Suppressor macrophage treated with lipopolysaccharide for 1 hour (primary cell): ENCODE results near the gene MEGF8.

Experiments used
- DNase-seq, 3 donors: peaks; one replicate each; pipeline ENCODE4 v3.0.0-alpha.2; 2020 to 2022

Gene MEGF8

GRCh38 chr19:42388851-42389489 lies 63.5 kb downstream of the MEGF8 start:
- no peak for DNase-seq

- no peak for DNase-seq
These were observed 64.5 kb downstream of the MEGF8 start, which contains the start of gene CNFN for GRCh38 chr19:42389899-42390298. CNFN (minus strand) TSS chr19:42390297; CDS start chr19:42389037, 1,260 bp downstream.

- no peak for DNase-seq
These were observed 66.7 kb downstream of the MEGF8 start for GRCh38 chr19:42392165-42392564.

GRCh38 chr19:42394751-42395150 lies 69.3 kb downstream of the MEGF8 start:
- no peak for DNase-seq

- DNase-seq = peak; percentile 97 to 98 (median 98)
These were observed 71.2 kb downstream of the MEGF8 start for GRCh38 chr19:42396381-42397262.

GRCh38 chr19:42397263-42398166 lies 72.1 kb downstream of the MEGF8 start:
- DNase-seq = peak in 2 of 3 donors; percentile 17 to 20

- no peak for DNase-seq
These were observed 75.0 kb downstream of the MEGF8 start for GRCh38 chr19:42400404-42400803.

- peak; percentile 76 to 90 (median 81) for DNase-seq
These were observed 76.2 kb downstream of the MEGF8 start for GRCh38 chr19:42401365-42402303.

- no peak for DNase-seq
These were observed 77.1 kb downstream of the MEGF8 start for GRCh38 chr19:42402376-42403116.

GRCh38 chr19:42403586-42403985 lies 78.2 kb downstream of the MEGF8 start:
- DNase-seq = no peak

GRCh38 chr19:42406111-42406510 lies 80.7 kb downstream of the MEGF8 start:
- no peak for DNase-seq

GRCh38 chr19:42407085-42407815 lies 81.8 kb downstream of the MEGF8 start:
- no peak for DNase-seq

- DNase-seq = no peak
These were observed 82.4 kb downstream of the MEGF8 start for GRCh38 chr19:42407816-42408175.

GRCh38 chr19:42409477-42409876 lies 84.0 kb downstream of the MEGF8 start:
- no peak for DNase-seq

GRCh38 chr19:42410371-42410770 lies 84.9 kb downstream of the MEGF8 start:
- DNase-seq = no peak

GRCh38 chr19:42411581-42412178 lies 86.2 kb downstream of the MEGF8 start:
- DNase-seq = no peak

GRCh38 chr19:42412227-42412626 lies 86.8 kb downstream of the MEGF8 start:
- DNase-seq = no peak

- no peak for DNase-seq
These were observed 87.2 kb downstream of the MEGF8 start for GRCh38 chr19:42412661-42413076.

- no peak for DNase-seq
These were observed 93.9 kb downstream of the MEGF8 start for GRCh38 chr19:42419309-42419708.

- peak; percentile 64 to 82 (median 66) for DNase-seq
These were observed 94.7 kb downstream of the MEGF8 start for GRCh38 chr19:42420055-42420544.
